Fibroblast of lung (primary cell): Measurements from ENCODE around the gene MYRFL. TPM values are rescaled to one million over a fixed set of nuclear protein-coding genes. Genes with fewer than 3 reads are reported as not detected.
A peak's percentile ranks its signal among the peaks of the same experiment; 100 is the strongest.

Experiments
- DNase-seq, 2 donors: peaks; one replicate each; pipeline versions ENCODE4 v3.0.0 to v3.0.0-alpha.2; 2010; ENCODE audit warnings: low read depth in 2 of 2
- H2AFZ ChIP-seq: 2 replicates; pipeline ENCODE4 v1.5.1; 2012; ENCODE audit warnings: low read length, control low read depth, inconsistent platforms
- H3K27ac ChIP-seq: 2 replicates; pipeline ENCODE4 v1.5.1; 2011; ENCODE audit warnings: low read length, control low read depth; ENCODE audit not compliant: insufficient read depth
- H3K27me3 ChIP-seq: 2 replicates; pipeline ENCODE4 v1.5.1; 2011; ENCODE audit warnings: mild to moderate bottlenecking, low read length; ENCODE audit not compliant: control insufficient read depth, insufficient read depth
- H3K36me3 ChIP-seq: 2 replicates; pipeline ENCODE4 v1.5.1; 2011; ENCODE audit warnings: low read length; ENCODE audit not compliant: control insufficient read depth, insufficient read depth
- H3K4me1 ChIP-seq: 2 replicates; pipeline ENCODE4 v1.5.1; 2011; ENCODE audit warnings: low read length; ENCODE audit not compliant: control insufficient read depth, insufficient read depth; ENCODE audit errors: extremely low read depth
- H3K4me2 ChIP-seq: 2 replicates; pipeline ENCODE4 v1.5.1; 2011; ENCODE audit warnings: low read length, control low read depth; ENCODE audit not compliant: insufficient read depth; ENCODE audit errors: extremely low read depth
- H3K4me3 ChIP-seq, 4 experiments: fragments of 200-600 bp in 1 of 4; sonication (generic) in 1 of 4; replicated peaks in 1 of 4; 2 replicates each; pipeline ENCODE4 v1.5.1; 2011 to 2016; ENCODE audit warnings: low read length in 4 of 4, low read depth in 3 of 4, mild to moderate bottlenecking in 3 of 4, control low read depth in 2 of 4, inconsistent platforms in 1 of 4, mixed read lengths in 1 of 4; ENCODE audit not compliant: insufficient read depth in 1 of 4; ENCODE audit errors: control extremely low read depth in 1 of 4
- H3K79me2 ChIP-seq: 2 replicates; pipeline ENCODE4 v1.5.1; 2012; ENCODE audit warnings: mild to moderate bottlenecking, low read length, inconsistent platforms; ENCODE audit not compliant: control insufficient read depth, insufficient read depth
- H3K9ac ChIP-seq: 2 replicates; pipeline ENCODE4 v1.5.1; 2011; ENCODE audit warnings: mild to moderate bottlenecking, low read length, control low read depth; ENCODE audit not compliant: insufficient read depth
- H3K9me3 ChIP-seq: 2 replicates; pipeline ENCODE4 v1.5.1; 2012; ENCODE audit warnings: low read depth, low read length; ENCODE audit not compliant: control insufficient read depth, insufficient read depth
- H4K20me1 ChIP-seq: 2 replicates; pipeline ENCODE4 v1.5.1; 2011; ENCODE audit warnings: low read length; ENCODE audit not compliant: control insufficient read depth, insufficient read depth; ENCODE audit errors: extremely low read depth
- CTCF ChIP-seq, 2 donors: IDR thresholded peaks in 1 of 2; conservative IDR thresholded peaks in 1 of 2; 1 replicate in 1 of 2; 2 replicates in 1 of 2; pipeline ENCODE4 v1.5.1; 2011 to 2012; ENCODE audit warnings: low read length in 2 of 2, control low read depth in 1 of 2, inconsistent platforms in 1 of 2, low read depth in 1 of 2, mild to moderate bottlenecking in 1 of 2
- EZH2 ChIP-seq: IDR thresholded peaks from 2 replicates; pipeline ENCODE4 v1.5.1; 2012; ENCODE audit warnings: low read length, control low read depth, mild to moderate bottlenecking; ENCODE audit errors: missing control alignments
- polyA plus RNA-seq, 2 donors: library from polyadenylated mRNA; depleted of rRNA in 1 of 2; stranded (reverse) in 1 of 2; unstranded in 1 of 2; fragments of >200 nt; gene quantifications; 2 replicates each; pipeline ENCODE4 v1.2.1, GENCODE V29; 2011 to 2012; ENCODE audit warnings: missing spikeins in 1 of 2
- total RNA-seq: library from RNA; depleted of rRNA; stranded (reverse); fragments of >200 nt; gene quantifications from 2 replicates; pipeline ENCODE4 v1.2.1, GENCODE V29; 2014

The MYRFL gene
- total and polyA plus RNA-seq, 2 donors (not counting 1 experiment from before 2014, with no cell fraction given): not detected

- Histone ChIP-seq H3K79me2 (no peaks in the 10 kb centered on the region), H4K20me1 (no peaks in the 10 kb centered on the region), H3K4me2 (no peak overlapping the region), H3K36me3 (no peaks in the 10 kb centered on the region), H3K27ac (no peak overlapping the region), H2AFZ (no peak overlapping the region), H3K4me1 (no peaks in the 10 kb centered on the region), H3K27me3 (no peaks in the 10 kb centered on the region), H3K4me3 (no peak overlapping the region), H3K9ac (no peak overlapping the region), H3K9me3 (no peaks in the 10 kb centered on the region)
- DNase-seq: no peak
- TF ChIP-seq CTCF (conservative IDR thresholded peaks at IDR 0.05 in 1 of 2, IDR thresholded peaks at IDR 0.05 in 1 of 2; ENCODE audit: low read depth in 1 of 2, low read length in 2 of 2) (no peak), EZH2 (no peak)
Observed at GRCh38 chr12:69810870-69811498, 14.0 kb upstream of the MYRFL start.

- Histone ChIP-seq H4K20me1 (no peaks in the 10 kb centered on the region), H3K27ac (no peak overlapping the region), H3K27me3 (no peaks in the 10 kb centered on the region), H3K36me3 (no peaks in the 10 kb centered on the region), H3K4me1 (no peaks in the 10 kb centered on the region), H3K9ac (no peak overlapping the region), H3K4me3 (no peak overlapping the region), H3K9me3 (no peaks in the 10 kb centered on the region), H2AFZ (no peak overlapping the region), H3K4me2 (no peak overlapping the region), H3K79me2 (no peaks in the 10 kb centered on the region)
- TF ChIP-seq CTCF (conservative IDR thresholded peaks at IDR 0.05 in 1 of 2, IDR thresholded peaks at IDR 0.05 in 1 of 2; ENCODE audit: low read depth in 1 of 2, low read length in 2 of 2) (no peak), EZH2 (no peak)
- DNase-seq: no peak
Observed at GRCh38 chr12:69816082-69816481, 8.9 kb upstream of the MYRFL start.

DNA sequence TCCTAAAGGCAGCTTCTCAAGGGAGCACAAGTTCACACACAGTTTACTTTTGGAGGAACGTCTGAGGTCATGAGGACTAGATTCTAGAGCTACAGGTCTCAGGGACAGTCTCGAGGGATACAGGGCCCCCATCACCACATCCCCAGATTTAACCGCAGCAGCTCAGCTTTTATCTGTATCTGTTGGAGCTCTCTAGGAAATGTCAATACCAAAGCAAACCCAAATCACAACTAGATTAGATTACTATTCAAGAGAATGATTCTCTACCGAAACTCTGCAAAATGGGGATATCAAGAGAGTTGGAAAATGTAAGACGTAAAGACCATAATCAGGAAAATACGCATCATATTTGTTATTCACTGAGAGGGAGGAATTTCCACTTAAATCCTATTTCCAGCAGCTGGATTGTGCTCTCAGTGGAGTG is 4.0 kb upstream of the MYRFL start:
- Histone ChIP-seq H3K4me3 (no peak overlapping the region), H4K20me1 (no peaks in the 10 kb centered on the region), H3K27me3 (no peaks in the 10 kb centered on the region), H3K27ac (no peak overlapping the region), H3K4me1 (peaks cover 6% of the 10 kb centered on the region), H2AFZ (peak overlapping the region; percentile 46), H3K4me2 (peak overlapping the region; percentile 68), H3K9me3 (no peaks in the 10 kb centered on the region), H3K9ac (no peak overlapping the region), H3K79me2 (no peaks in the 10 kb centered on the region), H3K36me3 (no peaks in the 10 kb centered on the region)
- DNase-seq: no peak
- TF ChIP-seq EZH2 (no peak), CTCF (conservative IDR thresholded peaks at IDR 0.05 in 1 of 2, IDR thresholded peaks at IDR 0.05 in 1 of 2; ENCODE audit: low read depth in 1 of 2, low read length in 2 of 2) (no peak)
